ENCODE results near the gene SMYD3.

SMYD3 gene

GRCh38 chr1:245878585-245878984, 628.5 kb downstream of the SMYD3 start:
- no peak for DNase-seq

GRCh38 chr1:245877976-245878375, 629.1 kb downstream of the SMYD3 start:
- DNase-seq: no peak

- DNase-seq: no peak
These were observed 630.5 kb downstream of the SMYD3 start for GRCh38 chr1:245876586-245876985.

GRCh38 chr1:245875581-245876261, 631.4 kb downstream of the SMYD3 start:
- DNase-seq: no peak

GRCh38 chr1:245874942-245875580, 632.0 kb downstream of the SMYD3 start:
- DNase-seq: no peak

- no peak for DNase-seq
These were observed 633.0 kb downstream of the SMYD3 start for GRCh38 chr1:245873883-245874671.

- DNase-seq: no peak
These were observed 634.0 kb downstream of the SMYD3 start for GRCh38 chr1:245873068-245873467.

GRCh38 chr1:245872475-245872874, 634.6 kb downstream of the SMYD3 start:
- DNase-seq: no peak

GRCh38 chr1:245871915-245872314, 635.2 kb downstream of the SMYD3 start:
- DNase-seq: no peak

GRCh38 chr1:245871191-245871590, 635.9 kb downstream of the SMYD3 start:
- DNase-seq: no peak

GRCh38 chr1:245870698-245871097, 636.4 kb downstream of the SMYD3 start:
- DNase-seq: no peak

GRCh38 chr1:245869847-245870246, 637.2 kb downstream of the SMYD3 start:
- DNase-seq: no peak

- DNase-seq: no peak
These were observed 639.3 kb downstream of the SMYD3 start for GRCh38 chr1:245867738-245868137.

- no peak for DNase-seq
These were observed 642.2 kb downstream of the SMYD3 start for GRCh38 chr1:245864872-245865271.

- no peak for DNase-seq
These were observed 643.4 kb downstream of the SMYD3 start for GRCh38 chr1:245863566-245864184.

GRCh38 chr1:245862812-245863540, 644.1 kb downstream of the SMYD3 start:
- DNase-seq: no peak

GRCh38 chr1:245860657-245861544, 646.2 kb downstream of the SMYD3 start:
- DNase-seq: no peak

GRCh38 chr1:245859493-245860114, 647.5 kb downstream of the SMYD3 start:
- DNase-seq: no peak

- peak in 1 of 2 experiments; percentile 5 for DNase-seq
These were observed 648.2 kb downstream of the SMYD3 start for GRCh38 chr1:245858722-245859492.

GRCh38 chr1:245858022-245858721, 648.9 kb downstream of the SMYD3 start:
- DNase-seq: no peak

All from Kasumi-1 (cell line).